ENCODE data around the gene CNST.
"Not testable (repeated sequence)": the region's sequence is repeated elsewhere in the genome, so short reads cannot be mapped to it uniquely, and the experiment has no call there.

Gene CNST

DNA sequence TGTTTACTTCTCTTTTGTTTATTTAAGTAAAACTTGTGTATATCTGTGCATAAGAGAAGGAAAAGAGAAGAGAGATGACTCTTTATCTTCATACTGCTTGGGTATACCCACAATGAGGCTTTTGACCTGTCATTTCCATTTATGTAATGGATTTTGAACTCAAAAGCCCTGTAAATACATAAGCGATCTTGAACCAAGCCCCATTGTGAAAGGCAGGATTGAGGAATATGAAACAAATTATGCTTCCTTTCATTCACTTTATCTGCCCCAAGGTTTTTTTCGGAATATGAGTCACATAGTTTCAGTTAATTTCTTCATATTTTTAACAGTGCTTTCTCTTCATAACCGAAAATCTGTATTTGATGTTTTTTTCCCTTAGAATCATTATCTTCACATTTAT is 21.4 kb downstream of the CNST start:
- DNase-seq = no peak

DNA sequence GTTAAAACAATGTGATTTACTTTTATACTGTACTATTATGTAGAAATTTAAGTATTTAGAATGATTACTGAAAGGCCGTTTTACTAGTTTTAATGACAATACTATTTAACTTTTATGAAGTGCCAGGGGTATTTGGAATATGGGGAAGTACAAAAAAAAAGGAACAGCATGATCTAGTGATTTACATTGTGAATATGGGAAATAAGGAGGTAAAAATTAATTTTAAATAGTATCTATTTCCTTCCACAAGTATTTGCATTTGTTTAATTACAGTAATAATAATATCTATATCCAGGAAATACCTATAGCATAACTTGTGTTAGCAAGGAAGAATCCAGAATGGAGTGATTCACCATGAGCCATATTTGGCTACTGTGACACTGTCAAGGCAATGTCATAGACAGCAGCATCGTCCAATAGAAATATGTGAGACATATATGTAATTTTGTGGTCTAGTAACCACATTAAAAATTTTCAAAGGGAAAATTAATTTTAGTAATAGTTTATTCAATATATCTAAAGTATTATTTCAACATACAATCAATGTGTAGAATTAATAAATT is 22.0 kb downstream of the CNST start:
- DNase-seq = no peak

- DNase-seq = not testable (repeated sequence)
Observed at GRCh38 chr1:246589919-246590318, 23.7 kb downstream of the CNST start.

- DNase-seq = no peak
Observed at GRCh38 chr1:246591047-246591446, 24.8 kb downstream of the CNST start.

DNA sequence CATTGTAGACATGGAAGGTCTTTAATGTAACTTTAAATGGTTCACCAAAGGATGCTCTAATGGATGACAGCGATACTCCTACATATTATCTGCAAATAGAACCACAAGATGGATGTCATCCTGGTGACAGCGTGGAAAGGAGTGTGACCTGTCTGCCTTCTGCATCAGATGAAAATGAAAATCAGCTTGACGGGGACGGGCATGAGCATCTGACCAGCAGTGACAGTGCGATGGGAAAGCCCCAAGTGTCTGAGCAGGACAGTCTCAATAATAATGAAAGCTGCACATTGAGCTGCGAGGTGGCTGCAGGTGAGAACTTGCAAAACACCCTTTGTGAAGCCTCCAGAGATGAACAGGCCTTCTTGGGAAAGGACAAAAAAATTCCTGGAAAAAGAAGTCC is 25.2 kb downstream of the CNST start:
- no peak for DNase-seq

- DNase-seq = no peak
Observed at GRCh38 chr1:246591958-246592357, 25.7 kb downstream of the CNST start.

- DNase-seq = no peak
Observed at GRCh38 chr1:246592695-246593094, 26.4 kb downstream of the CNST start.

- DNase-seq = no peak
Observed at GRCh38 chr1:246595146-246595545, 28.9 kb downstream of the CNST start.

DNA sequence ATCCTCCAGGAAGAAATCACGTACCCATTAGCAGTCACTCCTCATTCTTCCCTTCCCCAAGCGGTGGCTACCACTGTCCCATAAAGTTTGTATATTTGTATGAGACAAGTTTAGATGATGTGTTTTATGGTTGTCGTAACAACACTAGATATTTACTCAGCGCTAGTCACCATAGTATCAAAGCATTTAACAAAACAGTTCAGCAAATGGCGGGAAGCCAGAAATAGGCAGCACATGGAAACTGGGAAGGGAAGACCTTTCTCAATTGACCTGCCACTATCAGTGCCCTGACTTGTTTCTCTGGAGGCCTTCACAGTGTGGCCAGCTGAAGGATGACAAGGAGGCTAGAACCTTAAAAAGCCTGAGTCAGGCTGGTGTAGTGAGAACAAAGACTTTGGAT is 31.1 kb downstream of the CNST start:
- no peak for DNase-seq

- no peak for DNase-seq
Observed at GRCh38 chr1:246597971-246598370, 31.7 kb downstream of the CNST start.

- no peak for DNase-seq
Observed at GRCh38 chr1:246599315-246599714, 33.1 kb downstream of the CNST start.

- DNase-seq = no peak
Observed at GRCh38 chr1:246600579-246600978, 34.3 kb downstream of the CNST start.

DNA sequence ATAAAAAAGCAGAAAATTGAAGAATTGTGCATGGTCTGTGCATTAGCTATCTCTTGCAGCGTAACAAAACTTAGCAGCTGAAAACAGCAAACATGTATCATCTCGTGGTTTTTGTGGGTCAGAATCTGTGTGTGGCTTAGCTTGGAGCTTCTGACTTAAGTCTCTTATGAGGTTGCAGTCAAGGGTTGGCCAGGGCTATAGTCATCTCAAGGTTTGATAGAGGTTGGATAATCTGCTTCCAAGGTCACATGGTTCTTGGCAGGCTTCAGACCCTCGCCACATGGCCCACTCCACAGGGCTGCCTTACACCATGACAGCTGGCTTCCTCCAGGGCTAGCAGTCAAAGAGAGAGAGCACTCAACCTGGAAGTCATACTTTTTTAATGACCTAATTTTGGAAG is 35.9 kb downstream of the CNST start:
- no peak for DNase-seq

- not testable (repeated sequence) for DNase-seq
Observed at GRCh38 chr1:246605231-246605630, 39.0 kb downstream of the CNST start.

- DNase-seq = no peak
Observed at GRCh38 chr1:246607462-246607861, 41.2 kb downstream of the CNST start.

DNA sequence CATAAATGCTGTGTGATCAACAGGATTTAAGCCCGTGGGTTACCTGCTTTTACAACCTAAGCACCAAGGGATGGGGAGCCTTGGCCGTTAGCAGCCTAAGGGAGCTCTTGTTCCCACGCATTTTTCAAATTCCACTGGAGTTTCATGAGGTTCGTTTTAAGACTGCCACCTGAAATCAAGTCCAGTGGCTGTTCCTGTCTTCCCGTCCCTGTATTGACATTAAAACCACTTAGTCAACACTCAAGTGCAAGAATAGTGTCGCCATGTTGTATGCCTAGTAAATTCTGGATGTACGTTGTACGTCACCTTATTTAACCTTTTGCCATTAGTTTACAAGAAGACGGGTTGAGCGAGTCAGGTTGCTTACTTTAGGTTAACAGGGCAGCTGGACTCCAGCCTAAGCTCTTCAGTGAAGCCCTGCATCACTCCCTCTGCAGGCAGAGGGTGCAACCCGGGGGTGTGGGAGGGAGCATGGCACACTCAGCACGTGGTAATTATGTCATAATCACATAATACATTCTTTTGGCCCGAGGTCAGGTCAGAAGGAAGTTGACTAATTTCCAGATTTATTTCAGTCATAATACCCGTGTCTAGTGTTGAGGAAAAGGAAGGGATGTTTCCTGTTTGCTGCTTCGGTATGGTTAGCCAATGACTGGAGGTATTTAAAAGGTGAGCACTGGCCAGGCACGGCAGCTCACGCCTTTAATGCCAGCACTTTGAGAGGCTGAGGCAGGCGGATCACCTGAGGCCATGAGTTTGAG is 42.5 kb downstream of the CNST start:
- no peak for DNase-seq

- DNase-seq = no peak
Observed at GRCh38 chr1:246609632-246610031, 43.4 kb downstream of the CNST start.

GRCh38 chr1:246613096-246613758 is 47.0 kb downstream of the CNST start:
- DNase-seq = no peak

GRCh38 chr1:246617156-246617555 is 50.9 kb downstream of the CNST start:
- DNase-seq = no peak

GRCh38 chr1:246617768-246618167 is 51.5 kb downstream of the CNST start:
- no peak for DNase-seq

DNA sequence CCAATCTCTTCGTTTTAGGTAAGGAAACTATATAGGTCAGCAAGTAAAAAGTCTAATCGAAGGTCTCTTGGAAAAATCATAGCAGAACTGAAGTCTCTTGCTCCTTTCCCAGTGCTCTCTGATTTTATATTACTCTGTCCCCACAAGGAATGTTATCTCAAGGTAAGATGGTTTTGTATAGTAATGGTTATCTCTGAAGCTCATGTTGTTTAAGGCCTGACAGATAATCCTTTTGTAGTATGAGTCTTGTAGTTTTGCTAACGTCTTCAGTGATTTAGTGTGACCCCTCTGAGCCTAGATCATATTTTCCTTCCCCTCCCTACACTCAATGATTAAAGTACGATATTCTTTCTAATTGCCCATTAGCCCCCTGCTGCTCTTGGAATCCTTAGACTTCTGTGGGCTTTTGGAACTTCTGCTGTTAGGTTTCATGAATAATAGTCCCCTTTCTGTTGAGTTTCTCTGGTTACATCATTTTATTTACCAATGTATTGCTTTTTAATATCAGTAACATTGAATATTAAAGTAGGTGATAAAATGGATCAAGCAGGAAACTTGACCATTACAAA is 52.1 kb downstream of the CNST start:
- DNase-seq = no peak

GRCh38 chr1:246622035-246622652 is 55.9 kb downstream of the CNST start:
- no peak for DNase-seq

DNA sequence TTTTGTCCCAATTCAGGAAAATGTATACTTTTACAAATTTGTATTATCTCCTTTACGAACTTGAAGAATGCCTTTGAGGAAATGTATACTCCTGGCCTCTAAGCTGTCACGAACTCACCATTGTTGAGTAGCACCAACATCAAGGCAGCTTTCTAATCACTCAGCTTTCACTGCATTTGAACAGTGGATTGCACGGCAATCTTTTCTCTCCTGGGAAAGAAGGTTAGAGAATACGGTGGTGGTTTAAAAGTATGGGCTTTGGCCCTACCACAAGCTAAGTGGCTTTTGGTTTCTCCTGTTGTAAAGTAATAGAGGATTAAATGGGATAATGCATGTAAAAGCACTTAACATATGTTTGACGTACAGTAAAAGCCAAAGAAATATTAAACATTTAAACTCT is 57.8 kb downstream of the CNST start:
- no peak for DNase-seq

DNA sequence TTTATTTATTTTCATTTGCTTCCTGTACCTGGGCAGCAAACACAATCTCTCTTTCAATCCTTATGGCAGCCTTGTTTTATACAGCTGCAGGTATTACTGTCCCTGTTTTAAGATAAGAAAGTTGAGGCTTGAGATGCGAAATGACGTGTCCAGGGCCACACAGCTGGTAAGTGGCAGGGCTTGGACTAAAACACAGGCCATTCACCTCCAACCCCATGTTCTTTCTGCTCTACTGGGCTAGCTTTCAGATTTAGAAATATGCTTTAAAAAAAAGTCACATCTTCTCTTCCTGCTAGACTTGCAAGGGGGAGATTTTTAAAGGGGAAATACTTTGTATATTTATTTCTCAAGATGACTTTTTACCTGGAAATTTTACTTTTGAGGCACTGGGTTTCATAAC is 62.8 kb downstream of the CNST start:
- no peak for DNase-seq

Data from activated effector memory CD4-positive, alpha-beta T cell treated with Interleukin-2 at 50 U/mL for 16 hours (primary cell).